Natural killer cell (primary cell): Measurements from ENCODE around the gene RAD51B. TPM values are rescaled to one million over a fixed set of nuclear protein-coding genes. Genes with fewer than 3 reads are reported as not detected.

Source experiments
- ATAC-seq, 3 donors: fragments of 150-1000 bp in 2 of 3; fragments of 200-7000 bp in 1 of 3; cut with Tn5 transposase; 1 replicate in 1 of 3; 2 replicates in 2 of 3; pipeline ENCODE4 v1.10.0; 2021; ENCODE audit warnings: mild to moderate bottlenecking in 2 of 3, moderate library complexity in 2 of 3
- DNase-seq, 2 donors: peaks; one replicate each; pipeline versions ENCODE4 v3.0.0 to v3.0.0-alpha.2; 2013 to 2021; ENCODE audit warnings: mixed read lengths in 1 of 2
- H3K27ac ChIP-seq: one replicate; pipeline ENCODE4 v1.5.1; 2013; ENCODE audit warnings: mild to moderate bottlenecking, low read length
- H3K27me3 ChIP-seq: one replicate; pipeline ENCODE4 v1.6.1; 2013; ENCODE audit warnings: low read length; ENCODE audit not compliant: control insufficient read depth, insufficient read depth
- H3K36me3 ChIP-seq: one replicate; pipeline ENCODE4 v1.6.1; 2013; ENCODE audit warnings: low read length; ENCODE audit not compliant: control insufficient read depth, insufficient read depth
- H3K4me1 ChIP-seq: one replicate; pipeline ENCODE4 v1.6.1; 2013; ENCODE audit warnings: low read length; ENCODE audit not compliant: control insufficient read depth, insufficient read depth
- H3K4me3 ChIP-seq: one replicate; pipeline ENCODE4 v1.5.1; 2013; ENCODE audit warnings: low read length
- H3K9me3 ChIP-seq: one replicate; pipeline ENCODE4 v1.6.1; 2013; ENCODE audit warnings: low read length; ENCODE audit not compliant: control insufficient read depth, insufficient read depth
- H3K27ac Mint-ChIP-seq, 2 donors: one replicate each; pipeline ENCODE4 v1.8.0; 2022; ENCODE audit warnings: mild to moderate bottlenecking in 2 of 2, mixed read lengths in 2 of 2, moderate library complexity in 1 of 2
- H3K27me3 Mint-ChIP-seq, 2 donors: one replicate each; pipeline ENCODE4 v1.8.0; 2022; ENCODE audit warnings: low read depth in 2 of 2, mixed read lengths in 2 of 2
- H3K36me3 Mint-ChIP-seq: one replicate; pipeline ENCODE4 v1.8.0; 2022; ENCODE audit warnings: mixed read lengths
- H3K4me1 Mint-ChIP-seq, 2 donors: one replicate each; pipeline ENCODE4 v1.8.0; 2022; ENCODE audit warnings: mixed read lengths in 2 of 2
- H3K4me3 Mint-ChIP-seq: one replicate; pipeline ENCODE4 v1.8.0; 2022; ENCODE audit warnings: mild to moderate bottlenecking, moderate library complexity, mixed read lengths
- H3K9me3 Mint-ChIP-seq, 2 donors: one replicate each; pipeline ENCODE4 v1.8.0; 2022; ENCODE audit warnings: mixed read lengths in 2 of 2
- WGBS: methylation state at CpG from one replicate; pipeline ENCODE4 v1.1.7; 2013; ENCODE audit warnings: missing lambda C conversion rate; ENCODE audit not compliant: insufficient coverage; 5-methylcytosine and 5-hydroxymethylcytosine counted together
- intact Hi-C: fragments of 100-400 bp; cut with micrococcal nuclease; formaldehyde crosslinking; loops from one replicate; pipeline ENCODE4 v1.14.2; 2022
- total RNA-seq, 4 donors: library from RNA; stranded (reverse); fragments of 120-200 nt in 1 of 4; gene quantifications; one replicate each; pipeline versions ENCODE4 v1.2.3 to v1.2.4, GENCODE V29; 2013 to 2022
- TF ChIP-seq, protein P1 (sequence below): fragments of 200-600 bp; IDR thresholded peaks from one replicate; pipeline ENCODE4 v1.8.0; 2022; ENCODE audit warnings: antibody characterized with exemption

The RAD51B gene
- total RNA-seq, 3 donors from 2014 or later (not counting 1 experiment from before 2014, with no cell fraction given) = 28.1 to 37.6 (median 28.6) TPM

- Histone ChIP-seq H3K4me3 (no peak overlapping the region), H3K27me3 (no peaks in the 10 kb centered on the region), H3K4me1 (no peaks in the 10 kb centered on the region), H3K9me3 (no peaks in the 10 kb centered on the region), H3K36me3 (no peaks in the 10 kb centered on the region), H3K27ac (no peak overlapping the region)
- Mint-ChIP-seq H3K9me3 (no peaks in the 10 kb centered on the region), H3K36me3 (no peaks in the 10 kb centered on the region), H3K27ac (no peak overlapping the region), H3K4me3 (no peak overlapping the region), H3K27me3 (no peaks in the 10 kb centered on the region), H3K4me1 (peaks cover 0 to 3% of the 10 kb centered on the region in 2 donors)
- 29% methylated on average over 2 of the region's 2 CpGs for WGBS
- no peak for DNase-seq
- TF ChIP-seq, protein P1, sequence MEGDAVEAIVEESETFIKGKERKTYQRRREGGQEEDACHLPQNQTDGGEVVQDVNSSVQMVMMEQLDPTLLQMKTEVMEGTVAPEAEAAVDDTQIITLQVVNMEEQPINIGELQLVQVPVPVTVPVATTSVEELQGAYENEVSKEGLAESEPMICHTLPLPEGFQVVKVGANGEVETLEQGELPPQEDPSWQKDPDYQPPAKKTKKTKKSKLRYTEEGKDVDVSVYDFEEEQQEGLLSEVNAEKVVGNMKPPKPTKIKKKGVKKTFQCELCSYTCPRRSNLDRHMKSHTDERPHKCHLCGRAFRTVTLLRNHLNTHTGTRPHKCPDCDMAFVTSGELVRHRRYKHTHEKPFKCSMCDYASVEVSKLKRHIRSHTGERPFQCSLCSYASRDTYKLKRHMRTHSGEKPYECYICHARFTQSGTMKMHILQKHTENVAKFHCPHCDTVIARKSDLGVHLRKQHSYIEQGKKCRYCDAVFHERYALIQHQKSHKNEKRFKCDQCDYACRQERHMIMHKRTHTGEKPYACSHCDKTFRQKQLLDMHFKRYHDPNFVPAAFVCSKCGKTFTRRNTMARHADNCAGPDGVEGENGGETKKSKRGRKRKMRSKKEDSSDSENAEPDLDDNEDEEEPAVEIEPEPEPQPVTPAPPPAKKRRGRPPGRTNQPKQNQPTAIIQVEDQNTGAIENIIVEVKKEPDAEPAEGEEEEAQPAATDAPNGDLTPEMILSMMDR = no peak
- intact Hi-C loops = no loop called here
- ATAC-seq = no peak
Measured at GRCh38 chr14:68444449-68445168, 625.0 kb downstream of the RAD51B start.

- no peaks in the 10 kb centered on the region for H3K9me3 ChIP-seq
- Mint-ChIP-seq H3K27ac (no peak overlapping the region), H3K9me3 (no peaks in the 10 kb centered on the region), H3K36me3 (no peaks in the 10 kb centered on the region), H3K4me3 (no peak overlapping the region), H3K4me1 (peaks cover 0 to 5% of the 10 kb centered on the region in 2 donors), H3K27me3 (no peaks in the 10 kb centered on the region)
- 96% methylated on average over 7 of the region's 7 CpGs for WGBS
- ATAC-seq (no peak), DNase-seq (no peak)
- H3K36me3 ChIP-seq = no peaks in the 10 kb centered on the region
- TF ChIP-seq, protein P1 = no peak
- H3K4me1 ChIP-seq = no peaks in the 10 kb centered on the region
- H3K27ac ChIP-seq = no peak overlapping the region
- intact Hi-C loops = no loop called here
- no peak overlapping the region for H3K4me3 ChIP-seq
- no peaks in the 10 kb centered on the region for H3K27me3 ChIP-seq
Measured at GRCh38 chr14:68446243-68447040, 626.9 kb downstream of the RAD51B start.

GRCh38 chr14:68447581-68448251 lies 628.1 kb downstream of the RAD51B start:
- H3K9me3 Mint-ChIP-seq = no peaks in the 10 kb centered on the region
- 100% methylated on average over 3 of the region's 4 CpGs for WGBS
- ATAC-seq = no peak

More at GRCh38 chr14:68447581-68448251, 628.1 kb downstream of the RAD51B start:
- H3K4me3 Mint-ChIP-seq = no peak overlapping the region
- Histone ChIP-seq H3K9me3 (no peaks in the 10 kb centered on the region), H3K4me3 (no peak overlapping the region), H3K27me3 (no peaks in the 10 kb centered on the region), H3K36me3 (no peaks in the 10 kb centered on the region), H3K27ac (no peak overlapping the region), H3K4me1 (no peaks in the 10 kb centered on the region)
- DNase-seq = no peak
- intact Hi-C loops = no loop called here
- TF ChIP-seq, protein P1 = no peak
- H3K27ac Mint-ChIP-seq = no peak overlapping the region
- H3K36me3 Mint-ChIP-seq = no peaks in the 10 kb centered on the region
- no peaks in the 10 kb centered on the region for H3K27me3 Mint-ChIP-seq
- peaks cover 0 to 5% of the 10 kb centered on the region in 2 donors for H3K4me1 Mint-ChIP-seq
